H9 (cell line): ENCODE results near the gene CPXM2. TPM values are rescaled to one million over a fixed set of nuclear protein-coding genes. Genes with fewer than 3 reads are reported as not detected.

Source experiments
- DNase-seq: peaks from one replicate; pipeline ENCODE4 v3.0.0-alpha.2; 2017
- H2AFZ ChIP-seq: one replicate; pipeline ENCODE4 v1.6.1; 2013; ENCODE audit warnings: mild to moderate bottlenecking, low read length, control low read depth, moderate library complexity
- H2AK5ac ChIP-seq: 2 replicates; pipeline ENCODE4 v1.6.1; 2013; ENCODE audit warnings: low read length, control low read depth, mixed read lengths; ENCODE audit not compliant: insufficient read length
- H2BK120ac ChIP-seq: one replicate; pipeline ENCODE4 v1.6.1; 2013; ENCODE audit warnings: low read depth, mild to moderate bottlenecking, low read length, control low read depth, inconsistent platforms; ENCODE audit not compliant: poor library complexity, severe bottlenecking
- H2BK12ac ChIP-seq: 2 replicates; pipeline ENCODE4 v1.6.1; 2013; ENCODE audit warnings: low read length, control low read depth, mixed read lengths, low read depth; ENCODE audit not compliant: insufficient read length
- H2BK15ac ChIP-seq: 2 replicates; pipeline ENCODE4 v1.6.1; 2013; ENCODE audit warnings: low read depth, low read length, control low read depth
- H2BK20ac ChIP-seq: one replicate; pipeline ENCODE4 v1.6.1; 2013; ENCODE audit warnings: low read depth, mild to moderate bottlenecking, low read length, control low read depth, inconsistent platforms; ENCODE audit not compliant: poor library complexity, severe bottlenecking
- H2BK5ac ChIP-seq: 2 replicates; pipeline ENCODE4 v1.6.1; 2013; ENCODE audit warnings: low read length, control low read depth, mixed read lengths; ENCODE audit not compliant: insufficient read length
- H3K14ac ChIP-seq: 2 replicates; pipeline ENCODE4 v1.6.1; 2013; ENCODE audit warnings: low read length, control low read depth; ENCODE audit not compliant: insufficient read depth
- H3K18ac ChIP-seq: 2 replicates; pipeline ENCODE4 v1.6.1; 2013; ENCODE audit warnings: low read depth, mild to moderate bottlenecking, mixed read lengths, low read length, control low read depth; ENCODE audit not compliant: insufficient read length
- H3K23ac ChIP-seq: 2 replicates; pipeline ENCODE4 v1.6.1; 2013; ENCODE audit warnings: low read length, control low read depth, mixed read lengths, low read depth; ENCODE audit not compliant: insufficient read length
- H3K23me2 ChIP-seq: 2 replicates; pipeline ENCODE4 v1.6.1; 2013; ENCODE audit warnings: low read depth, mild to moderate bottlenecking, mixed read lengths, low read length, control low read depth; ENCODE audit not compliant: insufficient read length, poor library complexity, severe bottlenecking
- H3K27ac ChIP-seq: 2 replicates; pipeline ENCODE4 v1.5.1; 2013; ENCODE audit warnings: low read length, control low read depth, mixed read lengths, low read depth; ENCODE audit not compliant: insufficient read length
- H3K27me3 ChIP-seq: 2 replicates; pipeline ENCODE4 v1.6.1; 2013; ENCODE audit warnings: low read length, control low read depth, inconsistent platforms; ENCODE audit not compliant: insufficient read depth
- H3K4ac ChIP-seq: 2 replicates; pipeline ENCODE4 v1.6.1; 2013; ENCODE audit warnings: low read depth, mild to moderate bottlenecking, control low read depth, inconsistent platforms, low read length, moderate library complexity
- H3K4me1 ChIP-seq: 2 replicates; pipeline ENCODE4 v1.6.1; 2013; ENCODE audit warnings: low read length, control low read depth, inconsistent platforms; ENCODE audit not compliant: insufficient read depth
- H3K4me2 ChIP-seq: 2 replicates; pipeline ENCODE4 v1.6.1; 2013; ENCODE audit warnings: low read length, control low read depth, mixed read lengths; ENCODE audit not compliant: insufficient read length, insufficient read depth
- H3K56ac ChIP-seq: 2 replicates; pipeline ENCODE4 v1.6.1; 2013; ENCODE audit warnings: low read depth, mild to moderate bottlenecking, mixed read lengths, low read length, control low read depth; ENCODE audit not compliant: insufficient read length
- H3K79me1 ChIP-seq: 2 replicates; pipeline ENCODE4 v1.6.1; 2013; ENCODE audit warnings: low read depth, mild to moderate bottlenecking, moderate library complexity, low read length, control low read depth, inconsistent platforms; ENCODE audit not compliant: insufficient read depth, poor library complexity, severe bottlenecking
- H3K79me2 ChIP-seq: 2 replicates; pipeline ENCODE4 v1.6.1; 2013; ENCODE audit warnings: low read length, control low read depth, inconsistent platforms; ENCODE audit not compliant: insufficient read depth
- H3K9ac ChIP-seq: 2 replicates; pipeline ENCODE4 v1.6.1; 2013; ENCODE audit warnings: low read length, control low read depth, mixed read lengths; ENCODE audit not compliant: insufficient read length; ENCODE audit errors: extremely low read depth
- H3K9me3 ChIP-seq: one replicate; pipeline ENCODE4 v1.6.1; 2013; ENCODE audit warnings: low read depth, low read length, inconsistent platforms; ENCODE audit not compliant: control insufficient read depth
- H3T11ph ChIP-seq: one replicate; pipeline ENCODE4 v1.6.1; 2013; ENCODE audit warnings: mild to moderate bottlenecking, low read length, control low read depth, inconsistent platforms
- H4K20me1 ChIP-seq: one replicate; pipeline ENCODE4 v1.6.1; 2013; ENCODE audit not compliant: control insufficient read depth, insufficient read length, insufficient read depth
- H4K5ac ChIP-seq: 2 replicates; pipeline ENCODE4 v1.6.1; 2013; ENCODE audit warnings: low read depth, mild to moderate bottlenecking, mixed read lengths, low read length, control low read depth; ENCODE audit not compliant: insufficient read length
- H4K8ac ChIP-seq: replicated peaks from 2 replicates; pipeline ENCODE4 v1.6.1; 2013; ENCODE audit warnings: low read length, control low read depth, mixed read lengths, low read depth; ENCODE audit not compliant: insufficient read length
- H4K91ac ChIP-seq: 2 replicates; pipeline ENCODE4 v1.6.1; 2013; ENCODE audit warnings: low read depth, mild to moderate bottlenecking, moderate library complexity, mixed read lengths, low read length, control low read depth; ENCODE audit not compliant: insufficient read length
- H3K27ac Mint-ChIP-seq, 3 experiments: 2 replicates in 2 of 3; 3 replicates in 1 of 3; pipeline ENCODE4 v1.8.0; 2020 to 2021; ENCODE audit warnings: mixed read lengths in 3 of 3, mild to moderate bottlenecking in 1 of 3, moderate library complexity in 1 of 3
- H3K27me3 Mint-ChIP-seq: 2 replicates; pipeline ENCODE4 v1.8.0; 2021; ENCODE audit warnings: low read depth, mild to moderate bottlenecking, moderate library complexity, mixed read lengths
- H3K36me3 Mint-ChIP-seq, 3 experiments: 2 replicates in 2 of 3; 3 replicates in 1 of 3; pipeline ENCODE4 v1.8.0; 2020 to 2021; ENCODE audit warnings: low read depth in 3 of 3, mixed read lengths in 3 of 3; ENCODE audit not compliant: insufficient read depth in 1 of 3
- H3K4me1 Mint-ChIP-seq, 2 experiments: 2 replicates each; pipeline ENCODE4 v1.8.0; 2020; ENCODE audit warnings: mixed read lengths in 2 of 2
- H3K4me3 Mint-ChIP-seq, 2 experiments: 2 replicates in 1 of 2; 3 replicates in 1 of 2; pipeline ENCODE4 v1.8.0; 2020 to 2021; ENCODE audit warnings: mild to moderate bottlenecking in 2 of 2, mixed read lengths in 2 of 2, moderate library complexity in 1 of 2
- H3K9me3 Mint-ChIP-seq, 2 experiments: 2 replicates in 1 of 2; 3 replicates in 1 of 2; pipeline ENCODE4 v1.8.0; 2020; ENCODE audit warnings: mild to moderate bottlenecking in 2 of 2, mixed read lengths in 2 of 2, moderate library complexity in 1 of 2
- WGBS: extraction: QIAGEN DNeasy Blood & Tissue Kit; methylation state at CpG from one replicate; pipeline ENCODE4 v1.1.7; 2013; ENCODE audit warnings: missing lambda C conversion rate, low lambda C conversion rate, mixed read lengths; ENCODE audit not compliant: insufficient read length; ENCODE audit errors: extremely low coverage; 5-methylcytosine and 5-hydroxymethylcytosine counted together
- total RNA-seq: library from RNA; stranded (reverse); gene quantifications from 2 replicates; pipeline ENCODE4 v1.2.1, GENCODE V29; 2021
- TF ChIP-seq, protein P1 (sequence below): fragments of 200-600 bp; sonication (generic); conservative IDR thresholded peaks from 3 replicates; pipeline ENCODE4 v1.8.0; 2021; ENCODE audit warnings: antibody characterized with exemption, mild to moderate bottlenecking

CPXM2 gene
- total RNA-seq, 1 experiment from 2014 or later, result 1.7 TPM

DNA sequence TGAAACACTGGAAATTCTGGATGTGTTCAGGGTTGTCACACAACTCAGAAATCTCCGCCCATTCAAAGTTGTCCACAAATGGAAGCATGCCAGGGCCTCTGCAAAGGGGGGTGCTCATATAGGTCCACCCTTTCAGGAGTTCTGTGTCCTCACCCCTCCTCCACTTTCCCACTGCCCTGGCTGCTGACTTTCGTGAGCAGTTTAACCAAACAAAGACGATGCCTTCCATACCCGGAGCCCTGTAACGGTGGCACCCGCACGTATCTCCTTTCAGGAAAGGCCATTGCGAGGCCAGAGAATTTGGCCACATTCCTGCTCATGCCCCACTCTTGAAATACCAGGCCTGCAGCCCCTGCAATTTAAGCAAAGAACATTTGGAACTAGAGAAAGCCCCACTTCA is 1.4 kb downstream of the CPXM2 start:
- Mint-ChIP-seq H3K9me3 (peaks cover 0 to 3% of the 10 kb centered on the region in 2 experiments; a peak in 2 of 5 replicates), H3K4me3 (peak overlapping the region in 1 of 2 experiments; percentile 76; a peak in 2 of 5 replicates), H3K36me3 (no peaks in the 10 kb centered on the region), H3K27me3 (peaks cover 51% of the 10 kb centered on the region), H3K27ac (no peak overlapping the region), H3K4me1 (peaks cover 12 to 30% of the 10 kb centered on the region in 2 experiments)
- no peak for DNase-seq
- no peak overlapping the region for H3K18ac ChIP-seq
- no peak overlapping the region for H2BK5ac ChIP-seq
- H2AK5ac ChIP-seq, result no peak overlapping the region
- H3K79me2 ChIP-seq, result no peaks in the 10 kb centered on the region; the same call in 1 of the 2 replicates
- no peak overlapping the region for H3K4ac ChIP-seq
- H3K23ac ChIP-seq, result no peak overlapping the region
- H2BK12ac ChIP-seq, result no peak overlapping the region
- no peak overlapping the region for H4K91ac ChIP-seq
- H3K23me2 ChIP-seq, result peaks cover 7% of the 10 kb centered on the region
- no CpG with 5 or more reads among the region's 8 CpGs for WGBS
- no peaks in the 10 kb centered on the region for H3K9me3 ChIP-seq
- no peak overlapping the region for H3T11ph ChIP-seq
- no peaks in the 10 kb centered on the region for H3K79me1 ChIP-seq
- no peak overlapping the region for H4K8ac ChIP-seq
- no peak overlapping the region for H3K14ac ChIP-seq
- H2BK20ac ChIP-seq, result no peak overlapping the region
- H4K5ac ChIP-seq, result no peak overlapping the region
- H3K4me1 ChIP-seq, result peaks cover 3% of the 10 kb centered on the region; the same call in 1 of the 2 replicates
- H3K27me3 ChIP-seq, result no peaks in the 10 kb centered on the region; the same call in 1 of the 2 replicates
- no peak overlapping the region for H2BK15ac ChIP-seq
- TF ChIP-seq, protein P1, sequence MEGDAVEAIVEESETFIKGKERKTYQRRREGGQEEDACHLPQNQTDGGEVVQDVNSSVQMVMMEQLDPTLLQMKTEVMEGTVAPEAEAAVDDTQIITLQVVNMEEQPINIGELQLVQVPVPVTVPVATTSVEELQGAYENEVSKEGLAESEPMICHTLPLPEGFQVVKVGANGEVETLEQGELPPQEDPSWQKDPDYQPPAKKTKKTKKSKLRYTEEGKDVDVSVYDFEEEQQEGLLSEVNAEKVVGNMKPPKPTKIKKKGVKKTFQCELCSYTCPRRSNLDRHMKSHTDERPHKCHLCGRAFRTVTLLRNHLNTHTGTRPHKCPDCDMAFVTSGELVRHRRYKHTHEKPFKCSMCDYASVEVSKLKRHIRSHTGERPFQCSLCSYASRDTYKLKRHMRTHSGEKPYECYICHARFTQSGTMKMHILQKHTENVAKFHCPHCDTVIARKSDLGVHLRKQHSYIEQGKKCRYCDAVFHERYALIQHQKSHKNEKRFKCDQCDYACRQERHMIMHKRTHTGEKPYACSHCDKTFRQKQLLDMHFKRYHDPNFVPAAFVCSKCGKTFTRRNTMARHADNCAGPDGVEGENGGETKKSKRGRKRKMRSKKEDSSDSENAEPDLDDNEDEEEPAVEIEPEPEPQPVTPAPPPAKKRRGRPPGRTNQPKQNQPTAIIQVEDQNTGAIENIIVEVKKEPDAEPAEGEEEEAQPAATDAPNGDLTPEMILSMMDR, result no peak
- no peak overlapping the region for H3K4me2 ChIP-seq
- no peak overlapping the region for H3K9ac ChIP-seq
- no peak overlapping the region for H2AFZ ChIP-seq
- no peak overlapping the region for H3K56ac ChIP-seq
- no peak overlapping the region for H3K27ac ChIP-seq
- H4K20me1 ChIP-seq, result no peaks in the 10 kb centered on the region
- H2BK120ac ChIP-seq, result no peak overlapping the region
